Cardiac muscle cell (in vitro differentiated cells and primary cell): ENCODE data around the gene DOCK4. TPM values are rescaled to one million over a fixed set of nuclear protein-coding genes. Genes with fewer than 3 reads are reported as not detected.
A peak's percentile ranks its signal among the peaks of the same experiment; 100 is the strongest.

Experiments
- DNase-seq, 2 donors: peaks; one replicate each; pipeline versions ENCODE4 v3.0.0 to v3.0.0-alpha.2; 2010 to 2017; ENCODE audit warnings: low read depth in 1 of 2, low spot score in 1 of 2
- H3K27ac ChIP-seq: fragments of 200-600 bp; sonication (generic); 2 replicates; pipeline ENCODE4 v1.5.1; 2016
- H3K27me3 ChIP-seq: fragments of 200-600 bp; sonication (generic); 2 replicates; pipeline ENCODE4 v1.6.0; 2016; ENCODE audit warnings: control low read depth
- H3K36me3 ChIP-seq: fragments of 200-600 bp; sonication (generic); 2 replicates; pipeline ENCODE4 v1.5.1; 2016; ENCODE audit warnings: control low read depth
- H3K4me1 ChIP-seq: fragments of 200-600 bp; sonication (generic); 2 replicates; pipeline ENCODE4 v1.8.1; 2017; ENCODE audit warnings: low read depth, mild to moderate bottlenecking, mixed run types
- H3K4me3 ChIP-seq: fragments of 200-600 bp; sonication (generic); 2 replicates; pipeline ENCODE4 v1.5.1; 2016; ENCODE audit warnings: mild to moderate bottlenecking
- H3K9me3 ChIP-seq: fragments of 200-600 bp; sonication (generic); 2 replicates; pipeline ENCODE4 v1.5.1; 2017; ENCODE audit warnings: low read depth, mild to moderate bottlenecking, control low read depth
- CTCF ChIP-seq: IDR thresholded peaks from 2 replicates; pipeline ENCODE4 v1.5.1; 2012; ENCODE audit warnings: low read depth, mild to moderate bottlenecking, low read length
- polyA plus RNA-seq: library from polyadenylated mRNA; unstranded; fragments of >200 nt; fragmentation: Nextera tagmentation; extraction: Ambion mirVana; gene quantifications from 2 replicates; pipeline ENCODE4 v1.2.1, GENCODE V29; 2016
- total RNA-seq: library from RNA; depleted of rRNA; stranded (reverse); fragments of >200 nt; gene quantifications from 2 replicates; pipeline ENCODE4 v1.2.3, GENCODE V29; 2016

The DOCK4 gene
- total and polyA plus RNA-seq, 2 experiments from 2014 or later = 5.3 to 11.4 TPM

GRCh38 chr7:111829221-111829620 is 377.0 kb downstream of the DOCK4 start:
- no peaks in the 10 kb centered on the region for H3K9me3 ChIP-seq
- no peaks in the 10 kb centered on the region for H3K36me3 ChIP-seq
- H3K4me3 ChIP-seq = no peak overlapping the region
- no peak for DNase-seq
- peaks cover 3% of the 10 kb centered on the region for H3K4me1 ChIP-seq
- H3K27me3 ChIP-seq = no peaks in the 10 kb centered on the region
- H3K27ac ChIP-seq = no peak overlapping the region
- no peak for TF ChIP-seq CTCF

GRCh38 chr7:111827863-111828504 is 378.2 kb downstream of the DOCK4 start:
- no peaks in the 10 kb centered on the region for H3K36me3 ChIP-seq
- no peaks in the 10 kb centered on the region for H3K9me3 ChIP-seq
- peaks cover 3% of the 10 kb centered on the region for H3K4me1 ChIP-seq
- H3K4me3 ChIP-seq = no peak overlapping the region
- no peak overlapping the region for H3K27ac ChIP-seq
- H3K27me3 ChIP-seq = no peaks in the 10 kb centered on the region
- peak in 1 of 2 donors; percentile 16 for DNase-seq
- TF ChIP-seq CTCF = no peak

GRCh38 chr7:111825046-111825445 is 381.2 kb downstream of the DOCK4 start:
- Histone ChIP-seq H3K27ac (no peak overlapping the region), H3K4me1 (peaks cover 3% of the 10 kb centered on the region), H3K36me3 (no peaks in the 10 kb centered on the region), H3K4me3 (no peak overlapping the region), H3K27me3 (no peaks in the 10 kb centered on the region), H3K9me3 (no peaks in the 10 kb centered on the region)
- no peak for TF ChIP-seq CTCF
- DNase-seq = no peak

DNA sequence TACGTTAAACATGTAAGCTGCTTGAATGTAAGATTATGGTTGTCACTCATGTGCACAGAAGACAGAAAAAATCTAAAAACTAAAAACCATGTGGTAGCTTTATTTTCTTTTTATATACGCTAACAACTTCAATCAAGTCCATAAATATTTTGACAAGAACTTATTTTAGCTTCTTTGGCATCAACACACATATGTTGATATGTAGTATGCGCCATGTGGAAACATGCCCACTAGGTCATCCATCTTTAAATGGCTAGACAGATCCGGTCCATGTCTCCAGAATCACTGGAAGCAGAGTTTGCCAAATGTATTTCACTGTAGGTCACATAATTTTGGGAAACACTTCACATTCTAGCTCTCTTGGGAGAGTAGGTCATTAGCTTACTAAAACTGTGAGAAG is 382.4 kb downstream of the DOCK4 start:
- no peak overlapping the region for H3K4me3 ChIP-seq
- no peak for TF ChIP-seq CTCF
- H3K27ac ChIP-seq = no peak overlapping the region
- H3K4me1 ChIP-seq = peaks cover 3% of the 10 kb centered on the region
- no peaks in the 10 kb centered on the region for H3K36me3 ChIP-seq
- DNase-seq = no peak
- H3K9me3 ChIP-seq = no peaks in the 10 kb centered on the region
- H3K27me3 ChIP-seq = no peaks in the 10 kb centered on the region

- Histone ChIP-seq H3K27me3 (no peaks in the 10 kb centered on the region), H3K9me3 (no peaks in the 10 kb centered on the region), H3K36me3 (no peaks in the 10 kb centered on the region), H3K27ac (no peak overlapping the region), H3K4me3 (no peak overlapping the region), H3K4me1 (peaks cover 3% of the 10 kb centered on the region)
- no peak for TF ChIP-seq CTCF
- no peak for DNase-seq
Observed at GRCh38 chr7:111821046-111821445, 385.2 kb downstream of the DOCK4 start.
